Stimulated activated CD8-positive, alpha-beta memory T cell treated with anti-CD3 and anti-CD28 coated beads, Interleukin-12 subunit alpha, Interleukin-12 subunit beta, amount 100 ng/mL, for 1 hour (primary cell): ENCODE results near the gene OR2F1.
"Not testable (repeated sequence)": the region's sequence is repeated elsewhere in the genome, so short reads cannot be mapped to it uniquely, and the experiment has no call there.

Experiments used
- DNase-seq: peaks from one replicate; pipeline ENCODE4 v3.0.0-alpha.2; 2020; ENCODE audit warnings: low read depth

The OR2F1 gene

DNA sequence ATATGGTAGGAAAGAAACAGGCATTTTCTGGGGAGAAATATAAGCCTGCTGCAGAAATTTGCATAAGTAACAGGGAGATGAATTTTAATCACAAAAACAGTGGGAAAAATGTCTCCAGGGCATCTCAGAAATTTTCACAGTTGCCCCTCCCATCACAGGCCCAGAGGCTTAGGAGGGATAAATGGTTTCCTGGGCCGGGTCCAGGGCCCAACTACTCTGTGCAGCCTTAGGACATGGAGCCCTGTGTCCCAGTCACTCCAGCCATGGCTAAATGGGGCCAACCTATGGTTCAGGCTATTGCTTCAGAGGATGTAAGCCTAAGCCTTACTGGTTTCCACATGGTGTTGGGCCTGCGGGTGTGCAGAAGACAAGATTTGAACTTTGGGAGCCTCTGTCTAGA lies 54.7 kb downstream of the OR2F1 start:
- no peak for DNase-seq

DNA sequence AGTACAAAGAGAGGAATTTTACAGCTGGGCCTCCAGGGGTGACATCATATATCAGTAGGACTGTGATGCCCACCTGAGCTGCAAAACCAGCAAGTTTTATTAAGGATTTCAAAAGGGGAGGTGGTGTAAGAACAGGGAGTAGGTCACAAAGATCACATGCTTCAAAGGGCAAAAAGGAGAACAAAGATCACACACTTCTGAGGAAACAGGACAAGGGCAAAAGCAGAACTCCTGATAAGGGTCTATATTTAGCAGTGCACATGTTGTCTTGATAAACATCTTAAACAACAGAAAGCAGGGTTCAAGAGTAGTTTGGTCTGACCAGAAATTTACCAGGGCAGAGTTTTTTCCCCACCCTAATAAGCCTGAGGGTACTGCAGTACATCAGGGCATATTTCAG lies 55.4 kb downstream of the OR2F1 start:
- DNase-seq, result not testable (repeated sequence)

DNA sequence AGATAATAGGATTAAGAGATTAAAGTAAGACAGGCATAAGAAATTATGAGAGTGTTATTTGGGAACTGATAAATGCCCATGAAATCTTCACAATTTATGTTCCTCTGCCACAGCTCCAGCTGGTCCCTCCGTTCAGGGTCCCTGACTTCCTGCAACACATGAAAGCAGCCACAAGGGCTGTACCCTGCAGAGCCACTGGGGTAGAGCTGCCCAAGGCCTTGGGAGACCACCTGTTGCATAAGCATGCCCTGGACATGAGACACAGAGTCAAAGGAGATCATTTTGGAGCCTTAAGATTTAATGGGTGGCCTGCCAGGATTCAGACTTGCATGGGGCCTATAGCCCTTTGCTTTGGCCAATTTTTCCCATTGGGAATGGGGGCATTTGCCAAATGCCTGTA lies 56.2 kb downstream of the OR2F1 start:
- DNase-seq, result not testable (repeated sequence)

DNA sequence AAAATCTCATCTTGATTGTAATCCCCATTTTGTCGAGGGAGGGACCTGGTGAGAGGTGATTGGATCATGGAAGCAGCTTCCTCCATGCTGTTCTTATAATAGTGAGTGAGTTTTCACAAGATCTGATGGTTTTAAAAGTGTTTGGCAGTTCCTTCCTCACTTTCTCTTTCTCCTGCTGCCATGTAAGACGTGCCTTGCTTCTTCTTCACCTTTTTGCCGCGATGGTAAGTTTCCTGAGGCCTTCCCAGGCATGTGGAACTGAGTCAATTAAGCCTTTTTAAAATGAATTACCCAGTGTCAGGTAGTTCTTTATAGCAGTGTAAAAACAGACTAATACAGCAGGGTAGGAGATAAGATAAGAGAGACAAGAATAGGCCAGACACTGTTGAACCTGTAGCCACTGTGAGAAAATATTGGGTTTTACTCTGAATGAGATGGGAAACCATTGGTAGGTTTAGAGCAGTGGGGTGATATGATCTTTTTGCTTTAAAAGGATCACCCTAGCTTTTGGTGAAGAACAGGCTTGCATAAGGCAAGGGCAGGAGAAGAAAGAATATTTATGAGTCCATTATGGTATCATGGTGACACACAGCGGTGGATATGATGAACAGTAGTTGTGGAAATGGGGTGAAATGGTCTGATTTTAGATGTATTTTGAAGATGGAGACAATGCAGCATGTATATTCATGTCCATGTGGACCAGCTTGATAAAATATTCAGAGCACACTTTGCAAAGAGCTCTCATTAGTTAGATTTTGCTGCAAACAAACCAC lies 57.0 kb downstream of the OR2F1 start:
- no peak for DNase-seq
